ENCODE results near the gene SLCO3A1.

The SLCO3A1 gene

DNA sequence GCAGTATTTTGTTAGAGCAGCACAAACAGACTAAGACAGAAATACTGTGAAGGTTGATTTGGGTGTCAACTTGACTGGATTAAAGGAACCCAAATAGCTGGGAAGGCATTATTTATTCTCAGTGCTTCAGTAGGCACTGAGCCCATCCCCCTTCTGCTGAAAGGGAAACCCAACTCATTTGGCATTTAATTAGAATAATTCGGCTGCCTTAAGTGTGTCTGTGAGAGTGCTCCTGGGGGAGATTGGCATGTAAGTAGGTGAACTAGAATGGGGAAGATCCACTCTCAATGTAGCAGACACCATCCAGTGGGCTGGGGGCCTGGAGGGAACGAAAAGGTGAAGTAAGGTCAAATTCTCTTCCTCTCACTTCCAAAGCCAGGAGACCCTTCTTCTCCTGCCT, 20.5 kb upstream of the SLCO3A1 start:
- no peak for DNase-seq (ENCODE audit: low spot score)
- TF ChIP-seq, protein P1, sequence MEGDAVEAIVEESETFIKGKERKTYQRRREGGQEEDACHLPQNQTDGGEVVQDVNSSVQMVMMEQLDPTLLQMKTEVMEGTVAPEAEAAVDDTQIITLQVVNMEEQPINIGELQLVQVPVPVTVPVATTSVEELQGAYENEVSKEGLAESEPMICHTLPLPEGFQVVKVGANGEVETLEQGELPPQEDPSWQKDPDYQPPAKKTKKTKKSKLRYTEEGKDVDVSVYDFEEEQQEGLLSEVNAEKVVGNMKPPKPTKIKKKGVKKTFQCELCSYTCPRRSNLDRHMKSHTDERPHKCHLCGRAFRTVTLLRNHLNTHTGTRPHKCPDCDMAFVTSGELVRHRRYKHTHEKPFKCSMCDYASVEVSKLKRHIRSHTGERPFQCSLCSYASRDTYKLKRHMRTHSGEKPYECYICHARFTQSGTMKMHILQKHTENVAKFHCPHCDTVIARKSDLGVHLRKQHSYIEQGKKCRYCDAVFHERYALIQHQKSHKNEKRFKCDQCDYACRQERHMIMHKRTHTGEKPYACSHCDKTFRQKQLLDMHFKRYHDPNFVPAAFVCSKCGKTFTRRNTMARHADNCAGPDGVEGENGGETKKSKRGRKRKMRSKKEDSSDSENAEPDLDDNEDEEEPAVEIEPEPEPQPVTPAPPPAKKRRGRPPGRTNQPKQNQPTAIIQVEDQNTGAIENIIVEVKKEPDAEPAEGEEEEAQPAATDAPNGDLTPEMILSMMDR (IDR thresholded peaks at IDR 0.05; ENCODE audit: extremely low read depth, missing control alignments), result no peak

DNA sequence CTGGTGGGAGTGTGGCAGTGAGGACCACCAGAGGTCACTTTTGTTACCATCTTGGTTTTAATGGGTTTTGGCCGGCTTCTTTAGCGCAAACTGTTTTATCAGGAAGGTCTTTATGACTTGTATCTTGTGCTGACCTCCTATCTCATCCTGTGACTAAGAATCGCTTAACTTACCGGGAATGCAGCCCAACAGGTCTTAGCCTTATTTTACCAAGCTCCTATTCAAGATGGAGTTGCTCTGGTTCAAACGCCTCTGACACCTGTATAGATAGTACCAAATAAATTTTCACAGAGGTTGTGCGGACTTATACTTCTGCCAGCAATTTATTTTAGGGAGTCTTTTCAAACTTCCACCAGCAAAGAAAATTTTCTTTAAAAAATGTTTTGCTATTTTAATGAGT, 13.6 kb upstream of the SLCO3A1 start:
- DNase-seq (ENCODE audit: low spot score), result no peak
- TF ChIP-seq, protein P1 (IDR thresholded peaks at IDR 0.05; ENCODE audit: extremely low read depth, missing control alignments), result no peak

DNA sequence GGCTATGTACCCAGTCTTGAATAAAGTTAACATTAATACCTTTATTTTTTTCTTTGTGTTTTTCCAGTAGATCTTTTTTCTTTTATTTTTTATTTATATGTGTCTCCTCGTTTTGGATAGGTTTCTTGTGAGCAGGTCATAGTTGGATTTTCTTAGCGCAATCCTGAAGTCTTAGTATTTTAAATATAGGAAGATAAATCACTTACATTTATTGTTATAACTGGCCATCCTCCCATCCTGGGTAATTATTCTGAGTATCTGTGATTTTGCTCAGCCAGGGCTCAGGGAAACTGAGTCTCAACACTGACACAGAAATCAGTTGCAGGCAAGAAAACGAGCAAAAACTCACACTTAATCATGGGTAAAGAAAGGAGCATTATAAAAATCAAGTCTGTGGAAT, 11.6 kb upstream of the SLCO3A1 start:
- DNase-seq (ENCODE audit: low spot score), result no peak
- TF ChIP-seq, protein P1 (IDR thresholded peaks at IDR 0.05; ENCODE audit: extremely low read depth, missing control alignments), result no peak

DNA sequence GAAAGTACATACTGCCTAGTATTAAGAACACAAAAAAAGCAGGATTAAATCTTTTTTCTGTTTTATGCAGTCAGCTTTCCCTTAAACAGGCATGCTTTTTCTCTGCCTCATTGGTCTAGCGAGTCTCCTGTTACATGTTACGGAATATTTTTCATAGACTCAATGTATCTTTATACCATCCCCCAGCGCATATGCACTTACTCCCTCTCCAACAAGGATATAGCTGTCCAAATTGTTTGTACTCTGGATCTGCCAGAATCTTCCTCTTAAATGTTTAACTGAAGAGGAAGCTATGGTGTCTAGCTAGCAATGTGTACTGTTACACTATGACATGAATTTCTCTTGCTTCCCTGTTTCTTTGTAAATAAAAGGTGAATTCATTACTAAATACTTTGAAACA, 9.2 kb upstream of the SLCO3A1 start:
- no peak for DNase-seq (ENCODE audit: low spot score)

DNA sequence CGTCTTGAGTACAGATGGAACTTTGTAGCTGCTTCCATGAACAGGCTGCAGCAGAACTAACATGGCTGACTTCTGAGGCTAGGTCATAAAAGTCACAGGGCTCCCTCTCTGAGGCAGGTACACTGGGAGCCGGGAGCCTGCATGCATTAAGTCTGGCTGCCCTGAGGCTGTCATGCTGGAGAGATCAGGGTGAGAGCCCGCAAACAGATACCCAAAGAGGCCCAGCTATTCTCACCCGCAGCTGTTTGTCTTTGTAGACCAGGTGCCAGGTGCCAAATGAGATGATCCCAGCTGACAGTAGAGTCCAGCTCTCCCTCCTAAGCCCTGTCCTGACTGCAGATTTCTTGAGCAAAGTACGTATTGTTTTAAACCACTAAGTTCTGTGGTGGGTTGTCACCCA, 8.6 kb upstream of the SLCO3A1 start:
- no peak for DNase-seq (ENCODE audit: low spot score)
- TF ChIP-seq, protein P1 (IDR thresholded peaks at IDR 0.05; ENCODE audit: extremely low read depth, missing control alignments), result no peak

More for the DNA sequence above, 9.2 kb upstream of the SLCO3A1 start:
- TF ChIP-seq, protein P1 (IDR thresholded peaks at IDR 0.05; ENCODE audit: extremely low read depth, missing control alignments), result no peak

DNA sequence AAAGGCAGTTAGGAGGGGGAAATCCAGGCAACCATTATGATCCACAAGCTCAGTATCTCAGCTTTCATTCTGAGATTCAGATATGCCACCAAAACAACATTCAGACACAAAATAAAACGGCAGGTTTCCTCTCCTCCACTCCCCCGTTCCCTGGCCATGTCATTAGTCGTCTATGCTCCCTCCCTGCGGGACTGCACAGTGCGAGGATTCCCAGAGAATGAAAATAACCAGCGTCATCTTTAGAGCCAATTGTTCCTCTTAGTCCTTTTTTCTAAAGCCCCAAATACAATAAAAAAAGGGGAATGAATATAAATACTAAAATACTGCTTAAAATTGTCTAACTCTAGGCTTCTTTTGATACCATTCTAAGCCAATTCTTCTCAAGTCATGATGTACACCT, 7.8 kb upstream of the SLCO3A1 start:
- TF ChIP-seq, protein P1 (IDR thresholded peaks at IDR 0.05; ENCODE audit: extremely low read depth, missing control alignments), result no peak
- no peak for DNase-seq (ENCODE audit: low spot score)

DNA sequence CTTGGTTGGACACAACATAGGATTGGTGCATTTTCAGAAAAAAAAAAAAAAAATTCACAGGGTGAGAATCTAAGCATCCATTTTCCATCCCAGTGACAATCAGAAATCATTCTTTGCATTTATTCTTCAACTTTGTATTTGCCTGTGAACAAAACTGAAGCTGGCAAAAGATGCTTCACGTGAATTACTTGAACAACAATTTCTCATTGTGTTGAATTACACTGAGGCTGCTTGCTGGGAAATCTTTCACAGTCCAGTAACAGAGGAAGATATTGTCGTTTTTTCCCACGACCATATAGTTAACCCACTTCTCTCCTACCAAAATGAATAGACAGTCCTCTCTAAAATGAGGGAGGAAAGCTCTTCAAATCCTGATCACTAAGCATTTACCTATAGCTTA, 4.3 kb upstream of the SLCO3A1 start:
- no peak for DNase-seq (ENCODE audit: low spot score)
- TF ChIP-seq, protein P1 (IDR thresholded peaks at IDR 0.05; ENCODE audit: extremely low read depth, missing control alignments), result no peak

Measured in GM20000 (cell line).